MM.1S (cell line): Measurements from ENCODE around the gene RNGTT.

Experiments
- EZH2 ChIP-seq: fragments of 300-600 bp; sonication (generic); optimal IDR thresholded peaks from 2 replicates; pipeline ENCODE3; 2017; ENCODE audit warnings: low read depth, mild to moderate bottlenecking, antibody characterized with exemption, low read length, mixed read lengths
- EZH2phosphoT487 ChIP-seq: fragments of 300-600 bp; sonication (generic); IDR thresholded peaks from 2 replicates; pipeline ENCODE4 v1.6.1; 2018; ENCODE audit warnings: antibody characterized with exemption, low read length

- TF ChIP-seq EZH2phosphoT487 (no peak), EZH2 (no peak)
Measured at GRCh38 chr6:88840289-88840688, 123.1 kb downstream of the RNGTT start.
